Fibroblast of lung (primary cell): Measurements from ENCODE around the gene RPS14. TPM values are rescaled to one million over a fixed set of nuclear protein-coding genes. Genes with fewer than 3 reads are reported as not detected.

Source experiments
- DNase-seq, 2 donors: peaks; one replicate each; pipeline versions ENCODE4 v3.0.0 to v3.0.0-alpha.2; 2010; ENCODE audit warnings: low read depth in 2 of 2
- H2AFZ ChIP-seq: 2 replicates; pipeline ENCODE4 v1.5.1; 2012; ENCODE audit warnings: low read length, control low read depth, inconsistent platforms
- H3K27ac ChIP-seq: 2 replicates; pipeline ENCODE4 v1.5.1; 2011; ENCODE audit warnings: low read length, control low read depth; ENCODE audit not compliant: insufficient read depth
- H3K27me3 ChIP-seq: 2 replicates; pipeline ENCODE4 v1.5.1; 2011; ENCODE audit warnings: mild to moderate bottlenecking, low read length; ENCODE audit not compliant: control insufficient read depth, insufficient read depth
- H3K36me3 ChIP-seq: 2 replicates; pipeline ENCODE4 v1.5.1; 2011; ENCODE audit warnings: low read length; ENCODE audit not compliant: control insufficient read depth, insufficient read depth
- H3K4me1 ChIP-seq: 2 replicates; pipeline ENCODE4 v1.5.1; 2011; ENCODE audit warnings: low read length; ENCODE audit not compliant: control insufficient read depth, insufficient read depth; ENCODE audit errors: extremely low read depth
- H3K4me2 ChIP-seq: 2 replicates; pipeline ENCODE4 v1.5.1; 2011; ENCODE audit warnings: low read length, control low read depth; ENCODE audit not compliant: insufficient read depth; ENCODE audit errors: extremely low read depth
- H3K4me3 ChIP-seq, 4 experiments: fragments of 200-600 bp in 1 of 4; sonication (generic) in 1 of 4; replicated peaks in 1 of 4; 2 replicates each; pipeline ENCODE4 v1.5.1; 2011 to 2016; ENCODE audit warnings: low read length in 4 of 4, low read depth in 3 of 4, mild to moderate bottlenecking in 3 of 4, control low read depth in 2 of 4, inconsistent platforms in 1 of 4, mixed read lengths in 1 of 4; ENCODE audit not compliant: insufficient read depth in 1 of 4; ENCODE audit errors: control extremely low read depth in 1 of 4
- H3K79me2 ChIP-seq: 2 replicates; pipeline ENCODE4 v1.5.1; 2012; ENCODE audit warnings: mild to moderate bottlenecking, low read length, inconsistent platforms; ENCODE audit not compliant: control insufficient read depth, insufficient read depth
- H3K9ac ChIP-seq: 2 replicates; pipeline ENCODE4 v1.5.1; 2011; ENCODE audit warnings: mild to moderate bottlenecking, low read length, control low read depth; ENCODE audit not compliant: insufficient read depth
- H3K9me3 ChIP-seq: 2 replicates; pipeline ENCODE4 v1.5.1; 2012; ENCODE audit warnings: low read depth, low read length; ENCODE audit not compliant: control insufficient read depth, insufficient read depth
- H4K20me1 ChIP-seq: 2 replicates; pipeline ENCODE4 v1.5.1; 2011; ENCODE audit warnings: low read length; ENCODE audit not compliant: control insufficient read depth, insufficient read depth; ENCODE audit errors: extremely low read depth
- CTCF ChIP-seq, 2 donors: IDR thresholded peaks in 1 of 2; conservative IDR thresholded peaks in 1 of 2; 1 replicate in 1 of 2; 2 replicates in 1 of 2; pipeline ENCODE4 v1.5.1; 2011 to 2012; ENCODE audit warnings: low read length in 2 of 2, control low read depth in 1 of 2, inconsistent platforms in 1 of 2, low read depth in 1 of 2, mild to moderate bottlenecking in 1 of 2
- EZH2 ChIP-seq: IDR thresholded peaks from 2 replicates; pipeline ENCODE4 v1.5.1; 2012; ENCODE audit warnings: low read length, control low read depth, mild to moderate bottlenecking; ENCODE audit errors: missing control alignments
- polyA plus RNA-seq, 2 donors: library from polyadenylated mRNA; depleted of rRNA in 1 of 2; stranded (reverse) in 1 of 2; unstranded in 1 of 2; fragments of >200 nt; gene quantifications; 2 replicates each; pipeline ENCODE4 v1.2.1, GENCODE V29; 2011 to 2012; ENCODE audit warnings: missing spikeins in 1 of 2
- total RNA-seq: library from RNA; depleted of rRNA; stranded (reverse); fragments of >200 nt; gene quantifications from 2 replicates; pipeline ENCODE4 v1.2.1, GENCODE V29; 2014

Gene RPS14
- total and polyA plus RNA-seq, 2 donors (not counting 1 experiment from before 2014, with no cell fraction given), result 1,962 to 5,623 TPM

- H3K4me1 ChIP-seq, result peaks cover 5% of the 10 kb centered on the region
- H3K27me3 ChIP-seq, result no peaks in the 10 kb centered on the region
- H3K27ac ChIP-seq, result no peak overlapping the region
- peaks cover 35% of the 10 kb centered on the region for H3K36me3 ChIP-seq
- TF ChIP-seq CTCF (conservative IDR thresholded peaks at IDR 0.05 in 1 of 2, IDR thresholded peaks at IDR 0.05 in 1 of 2; ENCODE audit: low read depth in 1 of 2, low read length in 2 of 2), result no peak
- TF ChIP-seq EZH2, result no peak
- H3K9me3 ChIP-seq, result no peaks in the 10 kb centered on the region
- H3K4me3 ChIP-seq, result no peak overlapping the region
- no peaks in the 10 kb centered on the region for H4K20me1 ChIP-seq
- peaks cover 23% of the 10 kb centered on the region for H3K79me2 ChIP-seq
- no peak overlapping the region for H3K4me2 ChIP-seq
- no peak overlapping the region for H3K9ac ChIP-seq
- DNase-seq, result no peak
- H2AFZ ChIP-seq, result no peak overlapping the region
These were observed 6.8 kb downstream of the RPS14 start for GRCh38 chr5:150442699-150443080.

GRCh38 chr5:150441813-150442698 lies 7.5 kb downstream of the RPS14 start:
- no peaks in the 10 kb centered on the region for H4K20me1 ChIP-seq
- no peak overlapping the region for H3K4me3 ChIP-seq
- H2AFZ ChIP-seq, result no peak overlapping the region
- peaks cover 2% of the 10 kb centered on the region for H3K4me1 ChIP-seq
- no peaks in the 10 kb centered on the region for H3K27me3 ChIP-seq
- peaks cover 17% of the 10 kb centered on the region for H3K79me2 ChIP-seq
- no peak overlapping the region for H3K27ac ChIP-seq
- no peak overlapping the region for H3K4me2 ChIP-seq
- no peak overlapping the region for H3K9ac ChIP-seq
- no peaks in the 10 kb centered on the region for H3K9me3 ChIP-seq
- TF ChIP-seq EZH2, result no peak
- TF ChIP-seq CTCF (conservative IDR thresholded peaks at IDR 0.05 in 1 of 2, IDR thresholded peaks at IDR 0.05 in 1 of 2; ENCODE audit: low read depth in 1 of 2, low read length in 2 of 2), result no peak
- DNase-seq, result peak in 1 of 2 donors; percentile 25
- peaks cover 31% of the 10 kb centered on the region for H3K36me3 ChIP-seq

- Histone ChIP-seq H4K20me1 (no peaks in the 10 kb centered on the region), H3K9me3 (no peaks in the 10 kb centered on the region), H3K4me3 (no peak overlapping the region), H2AFZ (no peak overlapping the region), H3K27me3 (no peaks in the 10 kb centered on the region), H3K27ac (no peak overlapping the region), H3K36me3 (peaks cover 22% of the 10 kb centered on the region), H3K4me2 (no peak overlapping the region), H3K79me2 (peaks cover 8% of the 10 kb centered on the region), H3K4me1 (no peaks in the 10 kb centered on the region), H3K9ac (no peak overlapping the region)
- no peak for TF ChIP-seq CTCF (conservative IDR thresholded peaks at IDR 0.05 in 1 of 2, IDR thresholded peaks at IDR 0.05 in 1 of 2; ENCODE audit: low read depth in 1 of 2, low read length in 2 of 2)
- TF ChIP-seq EZH2, result no peak
- DNase-seq, result no peak
These were observed 8.4 kb downstream of the RPS14 start for GRCh38 chr5:150440948-150441812.
